Adrenal gland (tissue), 5 donors: ENCODE results near the gene COL25A1.

Experiments
- CTCF ChIP-seq, 6 experiments: fragments of 450-650 bp in 4 of 6; fragments of 200-600 bp in 2 of 6; sonication (generic) in 1 of 6; IDR thresholded peaks; 1 replicate in 5 of 6; 2 replicates in 1 of 6; pipeline versions ENCODE4 v1.5.1 to v1.8.0; 2016 to 2021; ENCODE audit warnings: antibody characterized with exemption in 6 of 6, mild to moderate bottlenecking in 2 of 6, moderate library complexity in 1 of 6
- POLR2A ChIP-seq, 2 donors: fragments of 450-650 bp; IDR thresholded peaks; one replicate each; pipeline ENCODE4 v1.6.1; 2017; ENCODE audit warnings: antibody characterized with exemption in 2 of 2, mild to moderate bottlenecking in 2 of 2, moderate library complexity in 1 of 2
- donor health status: DM: no; HTN: no; CAD: no.

GRCh38 chr4:108831886-108832285 is 470.6 kb downstream of the COL25A1 start:
- TF ChIP-seq CTCF (IDR thresholded peaks at IDR 0.05) (no peak), POLR2A (IDR thresholded peaks at IDR 0.05) (no peak)
